HEK293 (cell line): ENCODE measurements around the gene DUSP10.

Source experiments
- CTCF ChIA-PET: fragments of 350-600 bp; formaldehyde crosslinking; extraction: SDS; loops from one replicate; lab custom pipeline; 2021; ENCODE audit warnings: antibody characterized with exemption; lab: Yijun Ruan, JAX
- POLR2A ChIA-PET: fragments of 300-600 bp; formaldehyde crosslinking; extraction: SDS; loops from one replicate; lab custom pipeline; 2020; ENCODE audit warnings: antibody characterized with exemption, inconsistent platforms; lab: Yijun Ruan, JAX
- H3K27ac ChIP-seq: fragments of 200-500 bp; sonication (Bioruptor generic); 2 replicates; pipeline ENCODE4 v1.5.1; 2014; ENCODE audit warnings: low read depth, low read length, control low read depth, inconsistent platforms; ENCODE audit errors: extremely low read depth
- H3K36me3 ChIP-seq, 2 experiments: fragments of 200-500 bp in 1 of 2; sonication (Bioruptor generic) in 1 of 2; 1 replicate in 1 of 2; 2 replicates in 1 of 2; pipeline ENCODE4 v1.5.1; 2014 to 2017; ENCODE audit warnings: inconsistent platforms in 2 of 2, low read length in 2 of 2; ENCODE audit not compliant: control insufficient read depth in 2 of 2, insufficient read depth in 1 of 2
- H3K4me1 ChIP-seq: fragments of 200-500 bp; sonication (Bioruptor generic); 2 replicates; pipeline ENCODE4 v1.5.1; 2014; ENCODE audit warnings: mild to moderate bottlenecking, low read length, inconsistent platforms; ENCODE audit not compliant: control insufficient read depth, insufficient read depth
- H3K4me3 ChIP-seq: 2 replicates; pipeline ENCODE4 v1.5.1; 2011; ENCODE audit warnings: low read depth, mild to moderate bottlenecking, control low read depth, low read length, moderate library complexity
- H3K9me3 ChIP-seq: fragments of 200-500 bp; sonication (Bioruptor generic); 2 replicates; pipeline ENCODE4 v1.5.1; 2014; ENCODE audit warnings: low read depth, low read length, inconsistent platforms; ENCODE audit not compliant: control insufficient read depth, insufficient read depth
- AEBP2 ChIP-seq: fragments of 450-650 bp; formaldehyde crosslinking; IDR thresholded peaks from 2 replicates; pipeline ENCODE4 v1.5.1; 2016; ENCODE audit warnings: missing biosample characterization, missing genetic modification characterization, borderline replicate concordance
- ATF2 ChIP-seq: fragments of 450-650 bp; formaldehyde crosslinking; IDR thresholded peaks from 2 replicates; pipeline ENCODE4 v1.5.1; 2016; ENCODE audit warnings: missing biosample characterization, missing genetic modification characterization, low read depth
- GLIS2 ChIP-seq: fragments of 450-650 bp; formaldehyde crosslinking; IDR thresholded peaks from 2 replicates; pipeline ENCODE4 v1.5.1; 2016; ENCODE audit warnings: missing biosample characterization, missing genetic modification characterization
- KLF1 ChIP-seq: fragments of 450-650 bp; formaldehyde crosslinking; IDR thresholded peaks from 2 replicates; pipeline ENCODE4 v1.5.1; 2016; ENCODE audit warnings: missing biosample characterization, missing genetic modification characterization
- PRDM4 ChIP-seq: fragments of 450-650 bp; formaldehyde crosslinking; IDR thresholded peaks from 2 replicates; pipeline ENCODE4 v1.5.1; 2017; ENCODE audit warnings: missing biosample characterization, missing genetic modification characterization
- REST ChIP-seq: fragments of 450-650 bp; formaldehyde crosslinking; IDR thresholded peaks from 2 replicates; pipeline ENCODE4 v1.5.1; 2016; ENCODE audit warnings: missing biosample characterization, missing genetic modification characterization
- SCRT1 ChIP-seq: fragments of 450-650 bp; formaldehyde crosslinking; IDR thresholded peaks from 2 replicates; pipeline ENCODE4 v1.5.1; 2016; ENCODE audit warnings: missing biosample characterization, missing genetic modification characterization, borderline replicate concordance
- SP2 ChIP-seq: fragments of 450-650 bp; formaldehyde crosslinking; IDR thresholded peaks from 2 replicates; pipeline ENCODE4 v1.5.1; 2016; ENCODE audit warnings: missing biosample characterization, missing genetic modification characterization
- ZFP37 ChIP-seq: fragments of 450-650 bp; formaldehyde crosslinking; IDR thresholded peaks from 2 replicates; pipeline ENCODE4 v1.5.1; 2016; ENCODE audit warnings: missing biosample characterization, missing genetic modification characterization
- ZIC2 ChIP-seq: fragments of 450-650 bp; formaldehyde crosslinking; IDR thresholded peaks from 2 replicates; pipeline ENCODE4 v1.5.1; 2016; ENCODE audit warnings: missing biosample characterization, missing genetic modification characterization
- ZNF155 ChIP-seq: fragments of 450-650 bp; formaldehyde crosslinking; IDR thresholded peaks from 2 replicates; pipeline ENCODE4 v1.5.1; 2016; ENCODE audit warnings: missing biosample characterization, missing genetic modification characterization
- ZNF174 ChIP-seq: fragments of 450-650 bp; formaldehyde crosslinking; IDR thresholded peaks from 2 replicates; pipeline ENCODE4 v1.5.0; 2017; ENCODE audit warnings: missing biosample characterization, mild to moderate bottlenecking, missing genetic modification characterization
- ZNF184 ChIP-seq: fragments of 450-650 bp; IDR thresholded peaks from 2 replicates; pipeline ENCODE4 v1.5.1; 2018; ENCODE audit warnings: missing biosample characterization, mild to moderate bottlenecking, missing genetic modification characterization
- ZNF19 ChIP-seq: fragments of 450-650 bp; formaldehyde crosslinking; IDR thresholded peaks from 2 replicates; pipeline ENCODE4; 2016; ENCODE audit warnings: missing biosample characterization, missing genetic modification characterization, low read depth
- ZNF324 ChIP-seq: fragments of 450-650 bp; formaldehyde crosslinking; IDR thresholded peaks from 2 replicates; pipeline ENCODE4 v1.5.1; 2016; ENCODE audit warnings: missing biosample characterization, missing genetic modification characterization
- ZNF394 ChIP-seq: fragments of 450-650 bp; formaldehyde crosslinking; IDR thresholded peaks from 2 replicates; pipeline ENCODE4 v1.5.1; 2016; ENCODE audit warnings: missing biosample characterization, missing genetic modification characterization, mild to moderate bottlenecking, moderate library complexity, borderline replicate concordance
- ZNF510 ChIP-seq: fragments of 450-650 bp; formaldehyde crosslinking; IDR thresholded peaks from 2 replicates; pipeline ENCODE4 v1.5.1; 2018; ENCODE audit warnings: mild to moderate bottlenecking, missing genetic modification characterization, missing biosample characterization; ENCODE audit not compliant: insufficient replicate concordance
- ZNF513 ChIP-seq: fragments of 450-650 bp; IDR thresholded peaks from 2 replicates; pipeline ENCODE4 v1.5.1; 2018; ENCODE audit warnings: missing biosample characterization, missing genetic modification characterization
- ZNF521 ChIP-seq: fragments of 450-650 bp; formaldehyde crosslinking; IDR thresholded peaks from 2 replicates; pipeline ENCODE4 v1.5.1; 2017; ENCODE audit warnings: missing biosample characterization, mild to moderate bottlenecking, missing genetic modification characterization
- ZNF600 ChIP-seq: fragments of 450-650 bp; formaldehyde crosslinking; IDR thresholded peaks from 2 replicates; pipeline ENCODE4 v1.5.1; 2016; ENCODE audit warnings: missing biosample characterization, missing genetic modification characterization
- ZNF621 ChIP-seq: fragments of 450-650 bp; formaldehyde crosslinking; IDR thresholded peaks from 2 replicates; pipeline ENCODE4 v1.5.1; 2017; ENCODE audit warnings: missing biosample characterization, missing genetic modification characterization
- ZNF626 ChIP-seq: fragments of 450-650 bp; sonication (Bioruptor Pico); formaldehyde crosslinking; IDR thresholded peaks from 2 replicates; pipeline ENCODE4 v1.5.1; 2018; ENCODE audit warnings: missing biosample characterization, missing genetic modification characterization, inconsistent platforms
- ZNF837 ChIP-seq: fragments of 450-650 bp; formaldehyde crosslinking; IDR thresholded peaks from 2 replicates; pipeline ENCODE4 v1.5.1; 2016; ENCODE audit warnings: missing biosample characterization, missing genetic modification characterization

Gene DUSP10

GRCh38 chr1:221760911-221761310, 19.0 kb upstream of the DUSP10 start:
- CTCF ChIA-PET, result interaction anchor here (0.5 kb wide), 1 partner anchor 775 kb away, joined by 3 read pairs; no protein-coding TSS in a partner anchor
- TF ChIP-seq ZNF521, result no peak
- TF ChIP-seq PRDM4 (tag by site-specific recombination), result no peak
- TF ChIP-seq KLF1 (tag by site-specific recombination), result no peak
- no peak for TF ChIP-seq ZNF626 (tag by site-specific recombination)
- TF ChIP-seq ZNF155 (tag by site-specific recombination), result no peak
- no peak for TF ChIP-seq ZNF600 (tag by site-specific recombination)
- no peak for TF ChIP-seq SCRT1 (tag by site-specific recombination)
- no peak for TF ChIP-seq ZNF621 (tag by site-specific recombination)
- TF ChIP-seq ZNF184 (tag by site-specific recombination), result no peak
- no peak for TF ChIP-seq ZNF510
- TF ChIP-seq ZFP37 (tag by site-specific recombination), result no peak
- no peak for TF ChIP-seq ZNF394 (tag by site-specific recombination)
- no peak for TF ChIP-seq ZNF174
- no peak for TF ChIP-seq REST (tag by site-specific recombination)
- no peak for TF ChIP-seq ZIC2 (tag by site-specific recombination)
- no peak for TF ChIP-seq SP2 (tag by site-specific recombination)

GRCh38 chr1:221759436-221759835, 17.5 kb upstream of the DUSP10 start:
- Histone ChIP-seq H3K4me1 (no peaks in the 10 kb centered on the region), H3K4me3 (no peak overlapping the region)
- POLR2A ChIA-PET, result no interaction called here

More at GRCh38 chr1:221760911-221761310, 19.0 kb upstream of the DUSP10 start:
- POLR2A ChIA-PET, result no interaction called here
- no peak overlapping the region for H3K4me3 ChIP-seq
- no peaks in the 10 kb centered on the region for H3K9me3 ChIP-seq
- H3K4me1 ChIP-seq, result no peaks in the 10 kb centered on the region
- no peaks in the 10 kb centered on the region for H3K36me3 ChIP-seq
- no peak overlapping the region for H3K27ac ChIP-seq

GRCh38 chr1:221758455-221758854, 16.6 kb upstream of the DUSP10 start:
- ChIA-PET POLR2A (interaction anchor here (1.0 kb wide), 1 partner anchor 17 kb away, joined by 3 read pairs; the partner anchor contains the start of gene DUSP10), CTCF (no interaction called here)
- Histone ChIP-seq H3K36me3 (no peaks in the 10 kb centered on the region), H3K27ac (no peak overlapping the region), H3K4me1 (no peaks in the 10 kb centered on the region), H3K4me3 (no peak overlapping the region), H3K9me3 (no peaks in the 10 kb centered on the region)
- TF ChIP-seq ZNF626 (tag by site-specific recombination) (no peak), ZNF324 (tag by site-specific recombination) (no peak), AEBP2 (tag by site-specific recombination) (no peak), GLIS2 (tag by site-specific recombination) (no peak), ATF2 (tag by site-specific recombination) (no peak), ZNF837 (tag by site-specific recombination) (no peak), ZNF513 (tag by site-specific recombination) (no peak)

More at GRCh38 chr1:221759436-221759835, 17.5 kb upstream of the DUSP10 start:
- Histone ChIP-seq H3K9me3 (no peaks in the 10 kb centered on the region), H3K27ac (no peak overlapping the region), H3K36me3 (no peaks in the 10 kb centered on the region)
- no peak for TF ChIP-seq ZNF19 (tag by site-specific recombination)
- TF ChIP-seq, all 188 proteins: peak for 0
- CTCF ChIA-PET, result interaction anchor here (0.6 kb wide), 1 partner anchor 844 kb away, joined by 3 read pairs; no protein-coding TSS in a partner anchor
